ENCODE measurements around the gene OCA2.

- TF ChIP-seq CTCF (optimal IDR thresholded peaks at IDR 0.05 in 1 of 3, IDR thresholded peaks at IDR 0.05 in 1 of 3, conservative IDR thresholded peaks at IDR 0.05 in 1 of 3; ENCODE audit: extremely low read depth in 1 of 3, insufficient read depth in 2 of 3, low read length in 3 of 3): no peak
- no peak for TF ChIP-seq EZH2 (IDR thresholded peaks at IDR 0.05; ENCODE audit: low read length)
Observed at GRCh38 chr15:28104326-28104725, 5.2 kb upstream of the OCA2 start.
